IPS-11a (cell line): ENCODE data around the gene REEP6.

Experiments
- H3K4me3 ChIP-seq: one replicate; pipeline ENCODE4 v1.5.1; 2013; ENCODE audit warnings: low read depth, low read length, control low read depth

The REEP6 gene

GRCh38 chr19:1456121-1456900 is 34.7 kb upstream of the REEP6 start:
- H3K4me3 ChIP-seq: no peak overlapping the region

- H3K4me3 ChIP-seq: no peak overlapping the region
These were observed 33.8 kb upstream of the REEP6 start for GRCh38 chr19:1457031-1457739.

GRCh38 chr19:1457892-1458291 is 33.1 kb upstream of the REEP6 start:
- H3K4me3 ChIP-seq: no peak overlapping the region

- H3K4me3 ChIP-seq: no peak overlapping the region
These were observed 31.5 kb upstream of the REEP6 start for GRCh38 chr19:1459479-1459878.

GRCh38 chr19:1460033-1460995 is 30.7 kb upstream of the REEP6 start:
- H3K4me3 ChIP-seq: no peak overlapping the region

- no peak overlapping the region for H3K4me3 ChIP-seq
These were observed 29.1 kb upstream of the REEP6 start for GRCh38 chr19:1461862-1462261.

- peak overlapping the region; percentile 1 for H3K4me3 ChIP-seq
These were observed 25.6 kb upstream of the REEP6 start for GRCh38 chr19:1465191-1466016.

GRCh38 chr19:1466018-1466460 is 24.9 kb upstream of the REEP6 start:
- H3K4me3 ChIP-seq: no peak overlapping the region

- no peak overlapping the region for H3K4me3 ChIP-seq
These were observed 24.3 kb upstream of the REEP6 start for GRCh38 chr19:1466461-1467214.

- H3K4me3 ChIP-seq: no peak overlapping the region
These were observed 23.8 kb upstream of the REEP6 start for GRCh38 chr19:1467215-1467489.

- no peak overlapping the region for H3K4me3 ChIP-seq
These were observed 23.3 kb upstream of the REEP6 start for GRCh38 chr19:1467490-1468273.

- no peak overlapping the region for H3K4me3 ChIP-seq
These were observed 22.6 kb upstream of the REEP6 start for GRCh38 chr19:1468274-1468820.

- H3K4me3 ChIP-seq: no peak overlapping the region
These were observed 22.1 kb upstream of the REEP6 start for GRCh38 chr19:1468821-1469254.

GRCh38 chr19:1469255-1470054 is 21.5 kb upstream of the REEP6 start:
- no peak overlapping the region for H3K4me3 ChIP-seq

- no peak overlapping the region for H3K4me3 ChIP-seq
These were observed 21.0 kb upstream of the REEP6 start for GRCh38 chr19:1470055-1470304.

GRCh38 chr19:1470305-1471009 is 20.5 kb upstream of the REEP6 start:
- peak overlapping the region; percentile 6 for H3K4me3 ChIP-seq

GRCh38 chr19:1471010-1471514 is 19.9 kb upstream of the REEP6 start:
- H3K4me3 ChIP-seq: peak overlapping the region; percentile 6
